ENCODE results near the gene EML3. TPM values are rescaled to one million over a fixed set of nuclear protein-coding genes. Genes with fewer than 3 reads are reported as not detected.

The EML3 gene
- polyA plus RNA-seq, 1 donor (not counting 4 experiments of a cell fraction or from before 2014, with no cell fraction given) = 13.6 TPM

GRCh38 chr11:62554387-62555167, 58.0 kb downstream of the EML3 start:
- no peak for FAIRE-seq
- dilution Hi-C loops (cut with MboI; ENCODE audit: extremely low pct_ligation_motif_present, low sequenced_read_pairs) = no loop called here
- Histone ChIP-seq H3K79me2 (ENCODE audit: control insufficient read depth, insufficient read depth, low read length) (peaks cover 3% of the 10 kb centered on the region), H3K4me2 (ENCODE audit: control insufficient read depth, extremely low read depth, insufficient read depth, low read depth, low read length) (peak overlapping the region; percentile 96), H3K4me3 (ENCODE audit: control insufficient read depth in 2 of 3, extremely low read depth in 1 of 3, insufficient read depth in 2 of 3, low read depth in 1 of 3, low read length in 3 of 3) (peak overlapping the region in 2 of 3 experiments; percentile 26 to 32), H3K27me3 (ENCODE audit: control insufficient read depth, extremely low read depth, insufficient read depth, low read length) (no peaks in the 10 kb centered on the region), H3K27ac (ENCODE audit: control insufficient read depth, insufficient read depth, low read length) (peak overlapping the region; percentile 97), H4K20me1 (ENCODE audit: control insufficient read depth, extremely low read depth, insufficient read depth, low read length) (peaks cover 7% of the 10 kb centered on the region), H2AFZ (ENCODE audit: control insufficient read depth, low read length) (no peak overlapping the region), H3K36me3 (ENCODE audit: control insufficient read depth in 2 of 2, extremely low read depth in 1 of 2, insufficient read depth in 2 of 2, low read length in 2 of 2) (peaks cover 5 to 15% of the 10 kb centered on the region in 2 experiments), H3K4me1 (ENCODE audit: control insufficient read depth, extremely low read depth, insufficient read depth, low read length) (peaks cover 79% of the 10 kb centered on the region), H3K9ac (ENCODE audit: control insufficient read depth, extremely low read depth, insufficient read depth, low read length) (peak overlapping the region; percentile 42), H3K9me1 (ENCODE audit: control insufficient read depth, extremely low read depth, insufficient read depth, low read length) (peaks cover 2% of the 10 kb centered on the region), H3K9me3 (ENCODE audit: control insufficient read depth, low read depth, low read length) (no peaks in the 10 kb centered on the region)
- no peak for TF ChIP-seq CTCF (optimal IDR thresholded peaks at IDR 0.05 in 1 of 3, IDR thresholded peaks at IDR 0.05 in 1 of 3, conservative IDR thresholded peaks at IDR 0.05 in 1 of 3; ENCODE audit: extremely low read depth in 1 of 3, insufficient read depth in 2 of 3, low read length in 3 of 3)
- DNase-seq (ENCODE audit: low read depth, low spot score) = no peak

GRCh38 chr11:62553839-62554361, 58.7 kb downstream of the EML3 start:
- peak overlapping the region; percentile 97 for H3K27ac ChIP-seq (ENCODE audit: control insufficient read depth, insufficient read depth, low read length)
- H3K9me3 ChIP-seq (ENCODE audit: control insufficient read depth, low read depth, low read length) = no peaks in the 10 kb centered on the region
- H3K79me2 ChIP-seq (ENCODE audit: control insufficient read depth, insufficient read depth, low read length) = peaks cover 3% of the 10 kb centered on the region
- H3K27me3 ChIP-seq (ENCODE audit: control insufficient read depth, extremely low read depth, insufficient read depth, low read length) = no peaks in the 10 kb centered on the region
- TF ChIP-seq CTCF (optimal IDR thresholded peaks at IDR 0.05 in 1 of 3, IDR thresholded peaks at IDR 0.05 in 1 of 3, conservative IDR thresholded peaks at IDR 0.05 in 1 of 3; ENCODE audit: extremely low read depth in 1 of 3, insufficient read depth in 2 of 3, low read length in 3 of 3) (no peak), EZH2 (IDR thresholded peaks at IDR 0.05; ENCODE audit: low read length) (no peak)
- H4K20me1 ChIP-seq (ENCODE audit: control insufficient read depth, extremely low read depth, insufficient read depth, low read length) = peaks cover 7% of the 10 kb centered on the region
- peak overlapping the region; percentile 96 for H3K4me2 ChIP-seq (ENCODE audit: control insufficient read depth, extremely low read depth, insufficient read depth, low read depth, low read length)
- dilution Hi-C loops (cut with MboI; ENCODE audit: extremely low pct_ligation_motif_present, low sequenced_read_pairs) = no loop called here
- peak; percentile 95 for DNase-seq (ENCODE audit: low read depth, low spot score)
- H3K36me3 ChIP-seq (ENCODE audit: control insufficient read depth in 2 of 2, extremely low read depth in 1 of 2, insufficient read depth in 2 of 2, low read length in 2 of 2) = peaks cover 2 to 8% of the 10 kb centered on the region in 2 experiments
- H3K9ac ChIP-seq (ENCODE audit: control insufficient read depth, extremely low read depth, insufficient read depth, low read length) = peak overlapping the region; percentile 88
- FAIRE-seq = peak; percentile 60
- H3K9me1 ChIP-seq (ENCODE audit: control insufficient read depth, extremely low read depth, insufficient read depth, low read length) = peaks cover 2% of the 10 kb centered on the region
- H2AFZ ChIP-seq (ENCODE audit: control insufficient read depth, low read length) = no peak overlapping the region
- peak overlapping the region in 2 of 3 experiments; percentile 3 to 65 for H3K4me3 ChIP-seq (ENCODE audit: control insufficient read depth in 2 of 3, extremely low read depth in 1 of 3, insufficient read depth in 2 of 3, low read depth in 1 of 3, low read length in 3 of 3)
- H3K4me1 ChIP-seq (ENCODE audit: control insufficient read depth, extremely low read depth, insufficient read depth, low read length) = peaks cover 79% of the 10 kb centered on the region

Measured in keratinocyte (primary cell).